CD4-positive, alpha-beta T cell treated with Interleukin-6 for 4 hours (primary cell): Measurements from ENCODE around the gene CAPN7.
"Not testable (repeated sequence)": the region's sequence is repeated elsewhere in the genome, so short reads cannot be mapped to it uniquely, and the experiment has no call there.

Source experiments
- DNase-seq: peaks from one replicate; pipeline ENCODE4 v3.0.0-alpha.2; 2020; ENCODE audit warnings: mixed read lengths

Gene CAPN7

GRCh38 chr3:15205934-15206661 lies at the start of gene CAPN7:
Gene CAPN7, plus strand, starts transcription at chr3:15206246. Its CDS starts 250 bp downstream, at chr3:15206496.
- peak; percentile 96 for DNase-seq

- no peak for DNase-seq
Measured at GRCh38 chr3:15157441-15157840, 48.6 kb upstream of the CAPN7 start.

- no peak for DNase-seq
Measured at GRCh38 chr3:15159501-15160136, 46.4 kb upstream of the CAPN7 start.

- no peak for DNase-seq
Measured at GRCh38 chr3:15160662-15161061, 45.4 kb upstream of the CAPN7 start.

GRCh38 chr3:15161133-15161532 lies 44.9 kb upstream of the CAPN7 start:
- no peak for DNase-seq

- not testable (repeated sequence) for DNase-seq
Measured at GRCh38 chr3:15163656-15164055, 42.4 kb upstream of the CAPN7 start.

- DNase-seq: no peak
Measured at GRCh38 chr3:15164340-15164739, 41.7 kb upstream of the CAPN7 start.

- DNase-seq: no peak
Measured at GRCh38 chr3:15165061-15165460, 41.0 kb upstream of the CAPN7 start.

- not testable (repeated sequence) for DNase-seq
Measured at GRCh38 chr3:15166391-15166790, 39.7 kb upstream of the CAPN7 start.

- no peak for DNase-seq
Measured at GRCh38 chr3:15171096-15171495, 35.0 kb upstream of the CAPN7 start.

GRCh38 chr3:15172806-15173205 lies 33.2 kb upstream of the CAPN7 start:
- no peak for DNase-seq

GRCh38 chr3:15174953-15175352 lies 31.1 kb upstream of the CAPN7 start:
- no peak for DNase-seq

GRCh38 chr3:15175605-15176004 lies 30.4 kb upstream of the CAPN7 start:
- no peak for DNase-seq

- DNase-seq: no peak
Measured at GRCh38 chr3:15180042-15180611, 25.9 kb upstream of the CAPN7 start.

- DNase-seq: no peak
Measured at GRCh38 chr3:15181511-15181910, 24.5 kb upstream of the CAPN7 start.

- DNase-seq: no peak
Measured at GRCh38 chr3:15181963-15182362, 24.1 kb upstream of the CAPN7 start.

- DNase-seq: no peak
Measured at GRCh38 chr3:15183011-15183410, 23.0 kb upstream of the CAPN7 start.

- no peak for DNase-seq
Measured at GRCh38 chr3:15185404-15185803, 20.6 kb upstream of the CAPN7 start.

- no peak for DNase-seq
Measured at GRCh38 chr3:15186101-15186476, 20.0 kb upstream of the CAPN7 start.

- not testable (repeated sequence) for DNase-seq
Measured at GRCh38 chr3:15186477-15187164, 19.4 kb upstream of the CAPN7 start.

GRCh38 chr3:15197340-15198029 lies 8.6 kb upstream of the CAPN7 start:
- no peak for DNase-seq

GRCh38 chr3:15198686-15199085 lies 7.4 kb upstream of the CAPN7 start:
- no peak for DNase-seq

- no peak for DNase-seq
Measured at GRCh38 chr3:15199493-15200105, 6.4 kb upstream of the CAPN7 start.
